CD4-positive, alpha-beta T cell (primary cell): ENCODE results near the gene LY9. TPM values are rescaled to one million over a fixed set of nuclear protein-coding genes. Genes with fewer than 3 reads are reported as not detected.

ENCODE experiments used
- ATAC-seq: fragments of 200-7000 bp; cut with Tn5 transposase; one replicate; pipeline ENCODE4 v1.10.0; 2022; ENCODE audit warnings: mild to moderate bottlenecking; ENCODE audit not compliant: poor library complexity
- CTCF ChIA-PET: fragments of 350-600 bp; sonication (Branson Sonifier 250); formaldehyde crosslinking; loops from one replicate; lab custom pipeline; 2021; ENCODE audit warnings: antibody characterized with exemption, inconsistent platforms; lab: Charles Lee
- POLR2A ChIA-PET: fragments of 350-600 bp; sonication (Branson Sonifier 250); formaldehyde crosslinking; loops from one replicate; lab custom pipeline; 2021; ENCODE audit warnings: antibody characterized with exemption, inconsistent platforms; lab: Charles Lee
- DNase-seq, 14 experiments: peaks; one replicate each; pipeline ENCODE4 v3.0.0-alpha.2; 2013 to 2020; ENCODE audit warnings: mixed read lengths in 2 of 14
- H3K27ac ChIP-seq, 2 donors: one replicate each; pipeline versions ENCODE4 v1.5.1 to v1.7.0; 2013; ENCODE audit warnings: low read length in 2 of 2, low read depth in 1 of 2, mild to moderate bottlenecking in 1 of 2
- H3K27me3 ChIP-seq, 2 experiments: 1 replicate in 1 of 2; 2 replicates in 1 of 2; pipeline versions ENCODE4 v1.6.1 to v1.7.0; 2013; ENCODE audit warnings: low read length in 2 of 2, control low read depth in 1 of 2, mild to moderate bottlenecking in 1 of 2, moderate library complexity in 1 of 2; ENCODE audit not compliant: insufficient read depth in 2 of 2, control insufficient read depth in 1 of 2
- H3K36me3 ChIP-seq: one replicate; pipeline ENCODE4 v1.6.1; 2013; ENCODE audit warnings: low read length, control low read depth; ENCODE audit not compliant: insufficient read depth
- H3K4me1 ChIP-seq: one replicate; pipeline ENCODE4 v1.6.1; 2013; ENCODE audit warnings: low read length, control low read depth; ENCODE audit not compliant: insufficient read depth
- H3K4me3 ChIP-seq: one replicate; pipeline ENCODE4 v1.5.1; 2013; ENCODE audit warnings: mild to moderate bottlenecking, low read length, moderate library complexity
- H3K9me3 ChIP-seq, 2 experiments: 1 replicate in 1 of 2; 2 replicates in 1 of 2; pipeline versions ENCODE4 v1.6.1 to v1.7.0; 2013; ENCODE audit warnings: low read length in 2 of 2, mild to moderate bottlenecking in 2 of 2, control low read depth in 1 of 2, moderate library complexity in 1 of 2; ENCODE audit not compliant: control insufficient read depth in 1 of 2, insufficient read depth in 1 of 2
- H3K27ac Mint-ChIP-seq: one replicate; pipeline ENCODE4 v1.8.0; 2020; ENCODE audit warnings: mixed read lengths
- H3K27me3 Mint-ChIP-seq: one replicate; pipeline ENCODE4 v1.8.0; 2021; ENCODE audit warnings: mixed read lengths
- H3K36me3 Mint-ChIP-seq: one replicate; pipeline ENCODE4 v1.8.0; 2021; ENCODE audit warnings: low read depth, mixed read lengths
- H3K4me1 Mint-ChIP-seq: one replicate; pipeline ENCODE4 v1.8.0; 2021; ENCODE audit warnings: low read depth, mixed read lengths
- H3K4me3 Mint-ChIP-seq: one replicate; pipeline ENCODE4 v1.8.0; 2020; ENCODE audit warnings: mild to moderate bottlenecking, mixed read lengths
- H3K9me3 Mint-ChIP-seq: one replicate; pipeline ENCODE4 v1.8.0; 2020; ENCODE audit warnings: mixed read lengths
- CTCF ChIP-seq: fragments of 200-600 bp; IDR thresholded peaks from one replicate; pipeline ENCODE4 v1.8.0; 2022; ENCODE audit warnings: antibody characterized with exemption, mild to moderate bottlenecking
- intact Hi-C, 2 experiments: fragments of 100-400 bp; cut with DNase I in 1 of 2; cut with micrococcal nuclease in 1 of 2; formaldehyde crosslinking; loops; one replicate each; pipeline versions ENCODE4 v1.15.1 to v1.9.0; 2023 to 2025; cut with DNase I, micrococcal nuclease
- total RNA-seq, 174 experiments: library from RNA in 2 of 174; stranded (reverse) in 2 of 174; gene quantifications; one replicate each; pipeline ENCODE4 v1.2.3 and lab custom pipeline; 2021 to 2026

The LY9 gene
- total RNA-seq, 2 experiments from 2014 or later, result 124 TPM

- Histone ChIP-seq H3K27ac (no peak overlapping the region), H3K4me1 (no peaks in the 10 kb centered on the region), H3K9me3 (no peaks in the 10 kb centered on the region), H3K36me3 (no peaks in the 10 kb centered on the region), H3K4me3 (no peak overlapping the region), H3K27me3 (no peaks in the 10 kb centered on the region)
- intact Hi-C loops, result no loop called here
- ChIA-PET CTCF (no interaction called here), POLR2A (interaction anchor here (0.6 kb wide), 1 partner anchor 9 kb away, joined by 3 read pairs; no protein-coding TSS in a partner anchor)
- TF ChIP-seq CTCF, result no peak
- ATAC-seq (no peak), DNase-seq (no peak)
- H3K27ac Mint-ChIP-seq, result no peak overlapping the region
- no peak overlapping the region for H3K4me3 Mint-ChIP-seq
- H3K9me3 Mint-ChIP-seq, result no peaks in the 10 kb centered on the region
- peaks cover 10% of the 10 kb centered on the region for H3K4me1 Mint-ChIP-seq
- no peaks in the 10 kb centered on the region for H3K27me3 Mint-ChIP-seq
- H3K36me3 Mint-ChIP-seq, result no peaks in the 10 kb centered on the region
Measured at GRCh38 chr1:160789051-160789701, 6.8 kb upstream of the LY9 start.

- H3K9me3 ChIP-seq, result no peaks in the 10 kb centered on the region
- ATAC-seq (peak; percentile 21), DNase-seq (peak in 2 of 14 experiments; percentile 51 to 59)
- no peak for TF ChIP-seq CTCF
- no peak overlapping the region for H3K27ac ChIP-seq
- H3K36me3 Mint-ChIP-seq, result no peaks in the 10 kb centered on the region
- H3K9me3 Mint-ChIP-seq, result no peaks in the 10 kb centered on the region
- no peak overlapping the region for H3K4me3 Mint-ChIP-seq
- peaks cover 1% of the 10 kb centered on the region for H3K4me1 ChIP-seq
- H3K27me3 Mint-ChIP-seq, result no peaks in the 10 kb centered on the region
- POLR2A ChIA-PET, result interaction anchor here (0.6 kb wide), 1 partner anchor 9 kb away, joined by 3 read pairs; no protein-coding TSS in a partner anchor
- CTCF ChIA-PET, result no interaction called here
- H3K36me3 ChIP-seq, result no peaks in the 10 kb centered on the region
- peaks cover 18% of the 10 kb centered on the region for H3K4me1 Mint-ChIP-seq
- H3K27ac Mint-ChIP-seq, result no peak overlapping the region
- no peak overlapping the region for H3K4me3 ChIP-seq
- intact Hi-C loops, result loop anchor here in 1 of 2 experiments (2.0 kb wide), 1 partner anchor 13 kb away; no protein-coding TSS in a partner anchor
- H3K27me3 ChIP-seq, result no peaks in the 10 kb centered on the region
Measured at GRCh38 chr1:160789702-160790611, 6.0 kb upstream of the LY9 start.

DNA sequence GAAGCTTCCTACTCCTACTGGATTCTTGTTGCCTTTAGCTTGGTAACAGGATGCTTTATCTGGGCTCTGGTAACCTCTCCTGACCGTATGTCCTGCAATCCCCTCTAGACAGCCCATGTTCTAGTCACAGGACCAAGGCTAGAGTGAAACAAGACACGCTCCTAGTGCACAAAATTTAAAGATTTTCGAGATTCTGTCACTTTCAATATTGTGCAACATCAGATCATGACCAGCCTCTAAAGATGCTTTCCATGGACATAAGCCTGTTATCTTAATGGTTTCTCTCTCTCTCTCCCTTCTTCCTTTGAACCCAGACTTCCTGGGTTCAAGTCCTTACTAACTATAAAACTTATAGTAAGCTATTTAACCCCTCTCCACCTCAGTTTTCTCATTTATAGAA, 1.6 kb upstream of the LY9 start:
- intact Hi-C loops, result no loop called here
- Histone ChIP-seq H3K27me3 (no peaks in the 10 kb centered on the region), H3K4me1 (peaks cover 33% of the 10 kb centered on the region), H3K36me3 (peaks cover 10% of the 10 kb centered on the region), H3K4me3 (no peak overlapping the region), H3K27ac (no peak overlapping the region), H3K9me3 (no peaks in the 10 kb centered on the region)
- H3K36me3 Mint-ChIP-seq, result peaks cover 36% of the 10 kb centered on the region
- no peaks in the 10 kb centered on the region for H3K9me3 Mint-ChIP-seq
- peak overlapping the region; percentile 92 for H3K27ac Mint-ChIP-seq
- no peak overlapping the region for H3K4me3 Mint-ChIP-seq
- TF ChIP-seq CTCF, result no peak
- no peak for ATAC-seq
- ChIA-PET POLR2A (interaction anchor here (1.1 to 4.7 kb wide), 5 partner anchors 13 to 275 kb away, joined by 3 to 50 read pairs (median 5); partner anchors contain the start of gene ARHGAP30), CTCF (interaction anchor here (1.4 to 2.3 kb wide), 3 partner anchors 11 to 26 kb away, joined by 3 to 6 read pairs (median 6); no protein-coding TSS in a partner anchor)
- no peaks in the 10 kb centered on the region for H3K27me3 Mint-ChIP-seq
- DNase-seq, result no peak
- H3K4me1 Mint-ChIP-seq, result peaks cover 54% of the 10 kb centered on the region
